ENCODE results near the gene ZSCAN10.

Gene ZSCAN10

GRCh38 chr16:3121851-3122467, 22.9 kb upstream of the ZSCAN10 start:
- no peak for TF ChIP-seq TAF1 (IDR thresholded peaks at IDR 0.05; ENCODE audit: borderline replicate concordance, insufficient read depth, low read length)
- TF ChIP-seq FOXP2 (optimal IDR thresholded peaks at IDR 0.05; ENCODE audit: borderline replicate concordance, extremely low read depth, extremely low read length, insufficient read depth) = no peak
- no peak for TF ChIP-seq POLR2AphosphoS5 (IDR thresholded peaks at IDR 0.05; ENCODE audit: low read depth, low read length)

GRCh38 chr16:3120435-3120834, 21.3 kb upstream of the ZSCAN10 start:
- TF ChIP-seq SIN3A (IDR thresholded peaks at IDR 0.05; ENCODE audit: borderline replicate concordance, insufficient read depth, low read length) (no peak), REST (IDR thresholded peaks at IDR 0.05; ENCODE audit: insufficient read depth in 1 of 2, low read depth in 2 of 2, low read length in 2 of 2) (no peak), TAF1 (IDR thresholded peaks at IDR 0.05; ENCODE audit: borderline replicate concordance, insufficient read depth, low read length) (no peak), FOXP2 (optimal IDR thresholded peaks at IDR 0.05; ENCODE audit: borderline replicate concordance, extremely low read depth, extremely low read length, insufficient read depth) (no peak), POLR2AphosphoS5 (IDR thresholded peaks at IDR 0.05; ENCODE audit: low read depth, low read length) (no peak)

- no peak for TF ChIP-seq FOXP2 (optimal IDR thresholded peaks at IDR 0.05; ENCODE audit: borderline replicate concordance, extremely low read depth, extremely low read length, insufficient read depth)
- TF ChIP-seq REST (IDR thresholded peaks at IDR 0.05; ENCODE audit: insufficient read depth in 1 of 2, low read depth in 2 of 2, low read length in 2 of 2) = no peak
- TF ChIP-seq TAF1 (IDR thresholded peaks at IDR 0.05; ENCODE audit: borderline replicate concordance, insufficient read depth, low read length) = no peak
- no peak for TF ChIP-seq SIN3A (IDR thresholded peaks at IDR 0.05; ENCODE audit: borderline replicate concordance, insufficient read depth, low read length)
- TF ChIP-seq POLR2AphosphoS5 (IDR thresholded peaks at IDR 0.05; ENCODE audit: low read depth, low read length) = no peak
Measured at GRCh38 chr16:3119701-3120408, 20.8 kb upstream of the ZSCAN10 start.

GRCh38 chr16:3119286-3119685, 20.2 kb upstream of the ZSCAN10 start:
- TF ChIP-seq REST (IDR thresholded peaks at IDR 0.05; ENCODE audit: insufficient read depth in 1 of 2, low read depth in 2 of 2, low read length in 2 of 2) (no peak), TAF1 (IDR thresholded peaks at IDR 0.05; ENCODE audit: borderline replicate concordance, insufficient read depth, low read length) (no peak), SIN3A (IDR thresholded peaks at IDR 0.05; ENCODE audit: borderline replicate concordance, insufficient read depth, low read length) (no peak), POLR2AphosphoS5 (IDR thresholded peaks at IDR 0.05; ENCODE audit: low read depth, low read length) (no peak), FOXP2 (optimal IDR thresholded peaks at IDR 0.05; ENCODE audit: borderline replicate concordance, extremely low read depth, extremely low read length, insufficient read depth) (no peak)

- TF ChIP-seq SIN3A (IDR thresholded peaks at IDR 0.05; ENCODE audit: borderline replicate concordance, insufficient read depth, low read length) (no peak), FOXP2 (optimal IDR thresholded peaks at IDR 0.05; ENCODE audit: borderline replicate concordance, extremely low read depth, extremely low read length, insufficient read depth) (no peak), POLR2AphosphoS5 (IDR thresholded peaks at IDR 0.05; ENCODE audit: low read depth, low read length) (no peak), TAF1 (IDR thresholded peaks at IDR 0.05; ENCODE audit: borderline replicate concordance, insufficient read depth, low read length) (no peak), REST (IDR thresholded peaks at IDR 0.05; ENCODE audit: insufficient read depth in 1 of 2, low read depth in 2 of 2, low read length in 2 of 2) (no peak)
Measured at GRCh38 chr16:3118846-3119245, 19.8 kb upstream of the ZSCAN10 start.

Data from PFSK-1 (cell line).